ENCODE results near the gene IGF2.

Gene IGF2

GRCh38 chr11:2091786-2092463 lies 47.3 kb downstream of the IGF2 start:
- no peak for DNase-seq (ENCODE audit: low read depth)

- no peak for DNase-seq (ENCODE audit: low read depth)
Measured at GRCh38 chr11:2091112-2091746, 48.0 kb downstream of the IGF2 start.

GRCh38 chr11:2090172-2091111 lies 48.7 kb downstream of the IGF2 start:
- DNase-seq (ENCODE audit: low read depth) = no peak

- no peak for DNase-seq (ENCODE audit: low read depth)
Measured at GRCh38 chr11:2089536-2090165, 49.5 kb downstream of the IGF2 start.

- DNase-seq (ENCODE audit: low read depth) = no peak
Measured at GRCh38 chr11:2088746-2089535, 50.2 kb downstream of the IGF2 start.

GRCh38 chr11:2088284-2088683 lies 50.9 kb downstream of the IGF2 start:
- no peak for DNase-seq (ENCODE audit: low read depth)

GRCh38 chr11:2086239-2087040 lies 52.7 kb downstream of the IGF2 start:
- no peak for DNase-seq (ENCODE audit: low read depth)

GRCh38 chr11:2085251-2086066 lies 53.7 kb downstream of the IGF2 start:
- no peak for DNase-seq (ENCODE audit: low read depth)

GRCh38 chr11:2084721-2085120 lies 54.5 kb downstream of the IGF2 start:
- no peak for DNase-seq (ENCODE audit: low read depth)

All from activated T-helper 9 cell treated with anti-CD3 and anti-CD28 coated beads, Interleukin-2, amount 50 U/mL, for 16 hours (primary cell).